Neural crest cell (in vitro differentiated cells): ENCODE data around the gene PHF12. TPM values are rescaled to one million over a fixed set of nuclear protein-coding genes. Genes with fewer than 3 reads are reported as not detected.

Source experiments
- DNase-seq: peaks from one replicate; pipeline ENCODE4 v3.0.0; 2021; ENCODE audit warnings: low read depth, mixed read lengths, low spot score
- H3K27ac Mint-ChIP-seq: one replicate; pipeline ENCODE4 v1.8.0; 2021; ENCODE audit warnings: mild to moderate bottlenecking, mixed read lengths; ENCODE audit not compliant: unreplicated experiment
- H3K27me3 Mint-ChIP-seq: 2 replicates; pipeline ENCODE4 v1.8.0; 2021; ENCODE audit warnings: low read depth, mild to moderate bottlenecking, mixed read lengths
- H3K36me3 Mint-ChIP-seq: 2 replicates; pipeline ENCODE4 v1.8.0; 2021; ENCODE audit warnings: low read depth, mild to moderate bottlenecking, mixed read lengths
- H3K4me1 Mint-ChIP-seq: 2 replicates; pipeline ENCODE4 v1.8.0; 2021; ENCODE audit warnings: mixed read lengths
- H3K4me3 Mint-ChIP-seq: one replicate; pipeline ENCODE4 v1.8.0; 2021; ENCODE audit warnings: mild to moderate bottlenecking, mixed read lengths
- H3K9me3 Mint-ChIP-seq: 2 replicates; pipeline ENCODE4 v1.8.0; 2021; ENCODE audit warnings: mixed read lengths
- CTCF ChIP-seq: fragments of 200-600 bp; sonication (generic); conservative IDR thresholded peaks from 2 replicates; pipeline ENCODE4 v1.5.0; 2021; ENCODE audit warnings: antibody characterized with exemption, mild to moderate bottlenecking
- total RNA-seq: library from RNA; stranded (reverse); gene quantifications from 2 replicates; pipeline ENCODE4 v1.2.1, GENCODE V29; 2021

PHF12 gene
- total RNA-seq, 1 donor from 2014 or later = 64.7 TPM

- H3K9me3 Mint-ChIP-seq = no peaks in the 10 kb centered on the region
- TF ChIP-seq CTCF = no peak
- H3K36me3 Mint-ChIP-seq = no peaks in the 10 kb centered on the region
- no peaks in the 10 kb centered on the region for H3K27me3 Mint-ChIP-seq
- no peak for DNase-seq
- peaks cover 46% of the 10 kb centered on the region for H3K4me1 Mint-ChIP-seq
- no peak overlapping the region for H3K27ac Mint-ChIP-seq
- H3K4me3 Mint-ChIP-seq = peak overlapping the region; percentile 54
Measured at GRCh38 chr17:28944862-28945741, 6.2 kb downstream of the PHF12 start.

- Mint-ChIP-seq H3K4me1 (peaks cover 54% of the 10 kb centered on the region), H3K4me3 (peak overlapping the region; percentile 15), H3K36me3 (no peaks in the 10 kb centered on the region), H3K9me3 (no peaks in the 10 kb centered on the region), H3K27ac (no peak overlapping the region), H3K27me3 (no peaks in the 10 kb centered on the region)
- TF ChIP-seq CTCF = no peak
- no peak for DNase-seq
Measured at GRCh38 chr17:28944343-28944742, 7.0 kb downstream of the PHF12 start.

- Mint-ChIP-seq H3K27me3 (no peaks in the 10 kb centered on the region), H3K4me3 (no peak overlapping the region), H3K27ac (no peak overlapping the region), H3K4me1 (peaks cover 48% of the 10 kb centered on the region), H3K9me3 (no peaks in the 10 kb centered on the region), H3K36me3 (no peaks in the 10 kb centered on the region)
- no peak for TF ChIP-seq CTCF
- DNase-seq = no peak
Measured at GRCh38 chr17:28942925-28943324, 8.4 kb downstream of the PHF12 start.

- Mint-ChIP-seq H3K4me1 (peaks cover 56% of the 10 kb centered on the region), H3K27me3 (no peaks in the 10 kb centered on the region), H3K9me3 (no peaks in the 10 kb centered on the region), H3K4me3 (no peak overlapping the region), H3K27ac (no peak overlapping the region), H3K36me3 (no peaks in the 10 kb centered on the region)
- DNase-seq = no peak
- TF ChIP-seq CTCF = no peak
Measured at GRCh38 chr17:28941251-28941650, 10.1 kb downstream of the PHF12 start.

GRCh38 chr17:28940675-28941074, 10.6 kb downstream of the PHF12 start:
- H3K9me3 Mint-ChIP-seq = no peaks in the 10 kb centered on the region
- no peak for DNase-seq
- H3K4me3 Mint-ChIP-seq = peak overlapping the region; percentile 60
- H3K4me1 Mint-ChIP-seq = peaks cover 58% of the 10 kb centered on the region
- no peaks in the 10 kb centered on the region for H3K36me3 Mint-ChIP-seq
- H3K27me3 Mint-ChIP-seq = no peaks in the 10 kb centered on the region
- peak overlapping the region; percentile 57 for H3K27ac Mint-ChIP-seq
- TF ChIP-seq CTCF = no peak
